Anterior cingulate cortex (tissue), 58 donors: ENCODE data around the gene TMED9.
A peak's percentile ranks its signal among the peaks of the same experiment; 100 is the strongest.
"Not testable (repeated sequence)": the region's sequence is repeated elsewhere in the genome, so short reads cannot be mapped to it uniquely, and the experiment has no call there.

Source experiments
- DNase-seq, 58 donors: peaks; one replicate each; lab custom pipeline; 2025; lab: John Stamatoyannopoulos, UW

The TMED9 gene

GRCh38 chr5:177592010-177592834 is at the start of gene TMED9:
Gene TMED9 (plus strand): TSS chr5:177592203. CDS start chr5:177592215, 12 bp downstream.
- peak; percentile 36 to 90 (median 78) for DNase-seq

GRCh38 chr5:177542816-177543465 is 49.1 kb upstream of the TMED9 start:
- DNase-seq = no peak

- no peak for DNase-seq
Observed at GRCh38 chr5:177545487-177546257, 46.3 kb upstream of the TMED9 start.

GRCh38 chr5:177546258-177546741 is 45.7 kb upstream of the TMED9 start:
- DNase-seq = peak in 17 of 58 donors; percentile 6 to 71 (median 34)

GRCh38 chr5:177547736-177548135 is 44.3 kb upstream of the TMED9 start:
- peak in 2 of 58 donors; percentile 10 to 36 for DNase-seq

GRCh38 chr5:177548495-177548894 is 43.5 kb upstream of the TMED9 start:
- no peak for DNase-seq

GRCh38 chr5:177550122-177550521 is 41.9 kb upstream of the TMED9 start:
- DNase-seq = no peak

GRCh38 chr5:177552839-177553455 is 39.1 kb upstream of the TMED9 start:
- peak in 28 of 58 donors; percentile 3 to 74 (median 18) for DNase-seq

- peak in 27 of 58 donors; percentile 22 to 64 (median 46) for DNase-seq
Observed at GRCh38 chr5:177553671-177554429, 38.2 kb upstream of the TMED9 start.

GRCh38 chr5:177554474-177555111 is 37.4 kb upstream of the TMED9 start, which contains the start of gene FAM193B:
Gene FAM193B (minus strand): TSS chr5:177554563. CDS start chr5:177554458, 105 bp downstream.
- DNase-seq = peak; percentile 44 to 97 (median 88)

- DNase-seq = no peak
Observed at GRCh38 chr5:177555228-177555627, 36.8 kb upstream of the TMED9 start.

- DNase-seq = no peak
Observed at GRCh38 chr5:177555665-177556064, 36.3 kb upstream of the TMED9 start.

- DNase-seq = no peak
Observed at GRCh38 chr5:177557041-177557647, 34.9 kb upstream of the TMED9 start.

- DNase-seq = no peak
Observed at GRCh38 chr5:177557796-177558195, 34.2 kb upstream of the TMED9 start.

GRCh38 chr5:177559446-177559941 is 32.5 kb upstream of the TMED9 start:
- not testable (repeated sequence) for DNase-seq

- DNase-seq = no peak
Observed at GRCh38 chr5:177565046-177565445, 27.0 kb upstream of the TMED9 start.

GRCh38 chr5:177568326-177568725 is 23.7 kb upstream of the TMED9 start:
- no peak for DNase-seq

GRCh38 chr5:177569894-177570293 is 22.1 kb upstream of the TMED9 start:
- no peak for DNase-seq
